Erythroblast (primary cell): Measurements from ENCODE around the gene DHRS3.

Experiments used
- GATA1 ChIP-seq: IDR thresholded peaks from 2 replicates; pipeline ENCODE4 v1.6.1; 2011; ENCODE audit warnings: low read depth, mild to moderate bottlenecking, control low read depth, low read length, moderate library complexity
- POLR2A ChIP-seq: IDR thresholded peaks from 2 replicates; pipeline ENCODE4 v1.6.1; 2011; ENCODE audit warnings: mild to moderate bottlenecking, low read length

- TF ChIP-seq POLR2A (no peak), GATA1 (no peak)
Observed at GRCh38 chr1:12629511-12629956, 11.5 kb upstream of the DHRS3 start.
